HUDEP-2 (cell line): ENCODE measurements around the gene LMBR1L.

ENCODE experiments used
- DNase-seq, 76 experiments: peaks; one replicate each; lab custom pipeline; 2025; ENCODE audit not compliant: unreplicated experiment in 76 of 76; lab: John Stamatoyannopoulos, UW

The LMBR1L gene

GRCh38 chr12:49057888-49058287, 52.8 kb downstream of the LMBR1L start:
- peak in 1 of 76 experiments; percentile 2 for DNase-seq

GRCh38 chr12:49055978-49056754, 54.5 kb downstream of the LMBR1L start:
- peak in 65 of 76 experiments; percentile 3 to 80 (median 41) for DNase-seq

DNA sequence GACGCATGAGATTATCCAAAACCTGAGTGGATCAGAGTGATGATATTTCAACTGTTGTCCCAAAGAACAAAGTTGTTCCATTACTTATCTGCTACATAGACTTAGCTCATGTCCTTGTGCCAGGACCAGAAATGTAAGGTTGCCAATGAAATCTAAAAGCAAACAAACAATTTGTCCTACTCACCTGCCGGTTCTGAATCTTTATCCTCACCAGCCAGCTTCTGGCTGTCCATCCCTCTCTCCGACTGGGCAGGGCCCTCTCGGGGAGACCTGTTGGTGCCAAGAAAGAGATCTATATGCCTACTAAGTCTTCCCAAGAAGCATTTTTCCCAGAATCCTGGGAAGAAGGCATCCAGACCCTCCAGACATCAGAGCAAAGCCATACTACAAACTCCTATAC, 55.6 kb downstream of the LMBR1L start:
- DNase-seq = no peak

- no peak for DNase-seq
Observed at GRCh38 chr12:49054524-49054923, 56.1 kb downstream of the LMBR1L start.

- DNase-seq = no peak
Observed at GRCh38 chr12:49054096-49054495, 56.6 kb downstream of the LMBR1L start.

GRCh38 chr12:49052451-49053208, 58.0 kb downstream of the LMBR1L start:
- no peak for DNase-seq

GRCh38 chr12:49051777-49052438, 58.7 kb downstream of the LMBR1L start:
- DNase-seq = no peak

- no peak for DNase-seq
Observed at GRCh38 chr12:49051373-49051764, 59.3 kb downstream of the LMBR1L start.

- no peak for DNase-seq
Observed at GRCh38 chr12:49050507-49051372, 59.9 kb downstream of the LMBR1L start.

DNA sequence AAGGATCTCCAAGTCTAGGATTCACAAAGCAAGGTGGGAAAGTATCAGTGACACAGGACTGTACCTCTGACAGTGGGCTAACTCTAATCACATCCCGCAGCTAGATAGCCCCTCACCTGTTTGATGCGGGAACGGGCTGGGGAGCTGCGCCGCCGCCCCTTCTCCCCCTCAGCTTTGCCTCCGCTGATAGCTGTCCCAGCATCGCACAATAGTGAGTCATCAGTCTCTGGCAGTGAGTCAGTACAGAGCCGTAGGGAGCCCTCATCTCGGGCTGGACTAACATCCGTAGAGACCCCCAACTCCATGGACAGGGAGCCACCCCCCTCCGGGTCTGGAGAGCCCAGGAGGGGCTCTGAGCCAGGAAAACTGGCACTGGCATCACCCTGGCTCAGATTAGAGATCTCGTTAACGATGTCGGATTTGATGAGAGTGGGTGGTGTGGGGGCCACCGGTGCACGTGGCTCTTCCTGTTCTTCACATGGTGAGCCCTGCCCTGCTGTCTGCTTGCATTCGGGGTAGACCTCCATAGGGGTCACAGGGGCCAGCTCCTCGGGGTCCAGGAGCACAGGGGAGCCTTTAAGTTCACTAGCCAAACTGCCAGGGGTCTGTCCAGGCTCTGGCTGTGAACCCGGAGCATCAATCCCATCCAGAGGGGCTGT, 61.0 kb downstream of the LMBR1L start:
- DNase-seq = no peak

DNA sequence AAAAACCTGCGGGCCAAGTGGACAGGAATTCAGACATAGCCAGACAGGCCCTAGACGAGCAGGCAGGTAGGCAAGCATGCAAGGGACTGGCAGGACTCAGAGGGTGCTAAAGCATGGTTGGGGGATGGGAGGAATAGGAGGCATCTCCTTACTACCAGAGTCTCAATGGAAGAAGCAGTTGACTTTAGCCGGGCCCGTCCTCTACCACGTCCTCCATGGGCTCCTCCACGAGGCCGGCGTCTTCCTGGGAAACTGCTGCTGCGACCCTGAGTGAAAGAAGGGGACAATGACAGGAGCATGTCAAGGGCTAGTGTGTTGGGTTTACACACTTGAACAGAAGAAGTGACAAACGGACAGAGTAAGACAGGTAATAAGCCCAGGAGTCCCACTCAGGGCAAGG, 61.7 kb downstream of the LMBR1L start:
- no peak for DNase-seq
